NOMO-1 treated with DMSO at 0.1 percent for 48 hours (cell line): Measurements from ENCODE around the gene RAB35.
A peak's percentile ranks its signal among the peaks of the same experiment; 100 is the strongest.
"Not testable (repeated sequence)": the region's sequence is repeated elsewhere in the genome, so short reads cannot be mapped to it uniquely, and the experiment has no call there.

ENCODE experiments used
- DNase-seq: peaks from one replicate; lab custom pipeline; 2025; ENCODE audit not compliant: unreplicated experiment; lab: John Stamatoyannopoulos, UW

Gene RAB35

DNA sequence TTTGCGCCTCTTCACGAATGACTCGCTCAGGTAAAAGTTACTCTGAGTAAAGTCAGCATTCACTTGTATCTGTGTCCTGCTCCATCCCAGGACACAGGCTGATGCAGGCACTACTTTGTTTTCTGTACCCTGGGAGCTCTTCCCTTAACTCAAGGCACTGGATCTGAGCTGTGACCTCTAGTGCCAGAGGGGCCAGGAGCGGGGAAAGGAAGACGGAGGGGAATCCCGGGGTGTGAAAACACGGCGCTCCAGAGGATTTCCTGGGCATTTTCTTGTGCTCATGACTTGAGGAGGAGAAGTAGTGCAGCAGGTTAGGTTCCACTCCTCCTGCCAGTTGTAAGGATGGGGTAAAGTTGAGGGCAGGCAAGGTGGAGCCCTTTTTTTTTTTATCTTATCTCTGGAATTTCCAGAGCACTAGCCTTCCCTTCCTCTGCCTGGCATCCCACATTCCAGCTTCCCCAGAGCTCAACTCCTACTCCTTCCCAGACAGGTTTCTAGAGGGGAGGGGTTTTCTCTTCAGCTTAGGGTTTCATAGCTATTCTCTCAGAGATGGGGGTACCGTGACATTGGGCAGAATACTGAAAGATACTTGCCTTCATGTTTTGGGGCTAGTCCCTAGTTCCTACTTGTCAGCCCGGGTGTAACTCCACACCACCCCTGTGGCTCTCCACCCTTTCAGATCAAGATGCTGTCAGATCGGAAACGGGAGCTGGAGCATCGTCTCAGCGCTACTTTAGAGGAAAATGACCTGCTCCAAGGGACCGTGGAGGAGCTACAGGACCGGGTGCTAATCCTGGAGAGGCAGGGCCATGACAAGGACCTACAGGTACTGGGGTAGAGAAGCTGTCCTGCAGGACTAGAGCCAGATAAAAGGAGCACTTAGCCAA lies 52.3 kb downstream of the RAB35 start:
- no peak for DNase-seq

- DNase-seq, result no peak
These were observed 53.5 kb downstream of the RAB35 start for GRCh38 chr12:120062976-120063579.

- no peak for DNase-seq
These were observed 54.9 kb downstream of the RAB35 start for GRCh38 chr12:120061575-120062214.

DNA sequence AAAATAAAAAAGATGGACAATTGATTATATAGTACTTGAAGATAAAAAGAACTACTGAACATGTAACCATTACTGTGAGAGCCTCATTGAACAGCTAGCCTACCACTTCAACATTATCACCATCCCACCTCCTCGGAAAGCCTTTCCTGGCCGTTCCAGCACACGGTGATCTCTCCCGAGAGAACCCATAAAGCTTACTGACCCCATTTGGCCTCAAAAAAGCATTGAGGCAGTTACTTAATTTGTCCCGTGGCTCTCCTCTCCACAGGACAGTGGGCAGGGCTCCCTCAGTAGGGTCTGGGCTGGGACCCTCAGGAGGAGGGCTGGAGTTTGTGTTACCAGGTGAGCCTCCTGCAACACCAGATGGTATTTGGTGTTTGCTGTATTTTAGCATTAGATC lies 55.8 kb downstream of the RAB35 start:
- DNase-seq, result no peak

DNA sequence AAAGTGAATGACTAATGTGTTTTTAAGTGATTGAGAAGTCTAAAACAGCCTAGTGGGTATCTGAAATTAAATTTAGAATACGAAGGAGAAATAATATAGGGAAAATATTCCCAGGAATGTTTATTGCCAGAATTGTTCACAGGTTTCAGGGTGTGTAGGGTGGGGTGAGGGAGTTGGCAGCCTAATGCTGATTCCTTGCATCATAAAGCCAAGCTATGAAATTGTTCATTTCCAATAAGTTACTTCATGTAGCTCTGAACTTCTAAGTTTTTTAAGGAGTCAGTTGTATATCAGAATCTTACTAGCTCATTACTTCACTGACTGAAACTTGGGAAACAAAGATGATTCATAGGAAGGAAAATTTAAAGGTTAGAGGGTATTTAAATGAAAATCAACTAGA lies 56.4 kb downstream of the RAB35 start:
- no peak for DNase-seq

GRCh38 chr12:120056739-120057138 lies 59.8 kb downstream of the RAB35 start:
- DNase-seq, result no peak

- peak; percentile 73 for DNase-seq
These were observed 61.1 kb downstream of the RAB35 start for GRCh38 chr12:120055231-120056000.

GRCh38 chr12:120054293-120054692 lies 62.3 kb downstream of the RAB35 start:
- no peak for DNase-seq

GRCh38 chr12:120051535-120051934 lies 65.0 kb downstream of the RAB35 start:
- no peak for DNase-seq

GRCh38 chr12:120049426-120049825 lies 67.1 kb downstream of the RAB35 start:
- DNase-seq, result no peak

GRCh38 chr12:120048263-120048662 lies 68.3 kb downstream of the RAB35 start:
- DNase-seq, result no peak

GRCh38 chr12:120047072-120047471 lies 69.5 kb downstream of the RAB35 start:
- no peak for DNase-seq

DNA sequence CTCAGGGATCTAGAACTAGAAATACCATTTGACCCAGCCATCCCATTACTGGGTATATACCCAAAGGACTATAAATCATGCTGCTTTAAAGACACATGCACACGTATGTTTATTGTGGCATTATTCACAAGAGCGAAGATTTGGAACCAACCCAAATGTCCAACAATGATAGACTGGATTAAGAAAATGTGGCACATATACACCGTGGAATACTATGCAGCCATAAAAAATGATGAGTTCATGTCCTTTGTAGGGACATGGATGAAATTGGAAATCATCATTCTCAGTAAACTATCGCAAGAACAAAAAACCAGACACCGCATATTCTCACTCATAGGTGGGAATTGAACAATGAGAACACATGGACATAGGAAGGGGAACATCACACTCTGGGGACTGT lies 71.2 kb downstream of the RAB35 start:
- not testable (repeated sequence) for DNase-seq
